GM10266 (cell line): Measurements from ENCODE around the gene PLA2G4B.

Experiments
- DNase-seq: peaks from one replicate; pipeline ENCODE4 v3.0.0; 2012; ENCODE audit errors: extremely low spot score
- TF ChIP-seq, protein P1 (sequence below): IDR thresholded peaks from 2 replicates; pipeline ENCODE4 v1.5.1; 2012; ENCODE audit warnings: mild to moderate bottlenecking, low read depth; ENCODE audit not compliant: control insufficient read depth, insufficient read depth; ENCODE audit errors: missing control alignments

PLA2G4B gene

DNA sequence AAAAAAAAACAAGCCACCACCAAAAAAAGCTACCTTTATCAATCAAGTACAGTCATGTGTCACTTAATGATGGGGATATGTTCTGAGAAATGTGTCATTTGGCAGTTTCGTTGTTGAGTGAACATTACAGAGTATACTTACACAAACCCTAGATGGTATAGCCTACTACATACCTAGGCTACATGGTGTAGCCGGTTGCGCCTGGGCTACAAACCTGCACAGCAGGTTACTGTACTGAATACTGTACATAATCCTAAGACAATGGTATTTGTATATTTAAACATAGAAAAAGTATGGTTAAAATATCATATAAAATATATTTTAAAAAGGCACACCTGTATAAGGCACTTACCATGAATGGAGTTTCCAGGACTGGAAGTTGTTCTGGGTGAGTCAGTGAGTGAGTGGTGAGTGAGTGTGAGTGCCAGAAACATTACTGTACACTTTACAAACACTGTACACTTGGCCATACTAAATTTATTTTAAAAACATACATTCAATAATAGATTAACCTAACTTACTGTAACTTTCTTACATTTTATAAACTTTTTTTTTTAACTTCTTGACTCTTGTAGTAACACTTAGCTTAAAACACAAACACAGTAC is 36.7 kb upstream of the PLA2G4B start:
- TF ChIP-seq, protein P1, sequence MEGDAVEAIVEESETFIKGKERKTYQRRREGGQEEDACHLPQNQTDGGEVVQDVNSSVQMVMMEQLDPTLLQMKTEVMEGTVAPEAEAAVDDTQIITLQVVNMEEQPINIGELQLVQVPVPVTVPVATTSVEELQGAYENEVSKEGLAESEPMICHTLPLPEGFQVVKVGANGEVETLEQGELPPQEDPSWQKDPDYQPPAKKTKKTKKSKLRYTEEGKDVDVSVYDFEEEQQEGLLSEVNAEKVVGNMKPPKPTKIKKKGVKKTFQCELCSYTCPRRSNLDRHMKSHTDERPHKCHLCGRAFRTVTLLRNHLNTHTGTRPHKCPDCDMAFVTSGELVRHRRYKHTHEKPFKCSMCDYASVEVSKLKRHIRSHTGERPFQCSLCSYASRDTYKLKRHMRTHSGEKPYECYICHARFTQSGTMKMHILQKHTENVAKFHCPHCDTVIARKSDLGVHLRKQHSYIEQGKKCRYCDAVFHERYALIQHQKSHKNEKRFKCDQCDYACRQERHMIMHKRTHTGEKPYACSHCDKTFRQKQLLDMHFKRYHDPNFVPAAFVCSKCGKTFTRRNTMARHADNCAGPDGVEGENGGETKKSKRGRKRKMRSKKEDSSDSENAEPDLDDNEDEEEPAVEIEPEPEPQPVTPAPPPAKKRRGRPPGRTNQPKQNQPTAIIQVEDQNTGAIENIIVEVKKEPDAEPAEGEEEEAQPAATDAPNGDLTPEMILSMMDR: no peak

DNA sequence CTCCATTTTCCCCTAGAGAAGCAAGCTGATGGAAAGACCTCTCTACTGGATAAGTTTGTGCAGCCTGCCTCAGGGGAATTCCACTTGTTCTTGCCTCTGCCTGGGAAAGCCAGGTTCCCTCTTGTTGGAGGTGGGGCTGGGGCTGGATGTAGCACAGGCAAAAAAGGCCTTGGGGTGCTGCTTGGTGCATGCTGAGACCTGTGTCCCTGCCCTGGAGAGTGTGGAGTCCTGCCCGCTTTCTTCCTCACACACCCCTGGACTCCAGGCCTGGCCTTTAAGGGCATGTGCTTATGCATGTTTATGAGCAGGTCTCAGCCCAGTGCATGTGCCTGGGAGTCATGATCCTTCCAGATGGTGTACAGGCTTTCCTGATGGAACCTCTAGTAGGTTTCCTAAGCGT is 34.3 kb upstream of the PLA2G4B start:
- no peak for DNase-seq
- TF ChIP-seq, protein P1: no peak

More for the DNA sequence above, 36.7 kb upstream of the PLA2G4B start:
- DNase-seq: no peak

DNA sequence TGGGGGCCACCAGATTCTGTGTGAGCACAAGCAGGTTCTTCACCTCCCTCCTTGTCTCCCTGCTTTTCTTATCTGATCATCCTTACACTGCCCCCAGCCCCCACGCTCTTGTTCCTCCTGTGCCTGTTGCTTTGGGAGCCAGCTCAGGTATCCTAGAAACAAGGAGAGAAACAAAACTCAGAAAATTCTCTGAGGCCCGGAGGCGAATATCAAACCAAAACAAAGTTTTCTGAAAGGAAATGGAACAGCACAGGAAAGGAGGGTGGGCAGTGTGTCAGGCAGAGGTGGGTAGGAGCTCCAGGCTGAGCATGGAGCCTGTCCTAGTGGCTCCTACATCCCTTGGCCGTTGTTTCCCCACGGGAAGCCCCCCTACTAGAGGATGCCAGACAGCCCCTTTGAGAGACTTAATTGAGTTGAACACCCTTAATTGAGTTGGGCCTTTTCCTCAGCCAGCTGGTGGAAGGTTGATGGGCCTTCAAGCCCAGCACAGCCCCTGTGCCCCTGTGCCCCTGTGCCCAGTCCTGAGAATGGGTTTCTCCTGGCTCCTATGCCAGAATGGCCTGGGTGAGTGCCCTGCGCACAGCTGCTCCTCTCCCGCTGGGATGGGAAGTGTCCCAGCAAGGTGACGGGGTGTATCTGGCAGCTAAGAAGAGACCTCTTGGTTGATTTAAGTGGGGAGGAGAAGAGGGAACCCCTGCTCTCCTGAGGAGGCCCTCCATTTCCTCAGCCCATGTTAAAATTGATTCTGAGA is 33.6 kb upstream of the PLA2G4B start:
- DNase-seq: no peak
- TF ChIP-seq, protein P1: no peak

DNA sequence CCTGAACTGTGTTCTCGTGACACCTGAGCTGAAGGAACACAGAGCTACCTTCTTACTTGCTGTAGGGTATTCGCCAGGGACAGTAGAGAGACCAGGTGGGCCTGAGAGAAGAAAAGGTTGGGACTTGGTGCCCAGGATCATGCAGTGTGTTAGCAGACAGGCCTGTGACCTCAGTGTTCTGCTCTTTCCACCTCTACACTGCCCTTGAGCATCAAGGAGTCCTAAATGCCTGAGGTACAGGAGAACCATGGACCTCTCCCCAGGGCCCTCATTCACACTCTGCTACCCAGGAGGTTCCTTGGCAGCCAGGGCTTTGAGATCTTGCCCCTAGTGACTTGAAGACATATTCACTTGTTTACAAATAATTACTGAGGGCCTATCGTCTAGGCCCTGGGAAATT is 32.9 kb upstream of the PLA2G4B start:
- TF ChIP-seq, protein P1: no peak
- no peak for DNase-seq

DNA sequence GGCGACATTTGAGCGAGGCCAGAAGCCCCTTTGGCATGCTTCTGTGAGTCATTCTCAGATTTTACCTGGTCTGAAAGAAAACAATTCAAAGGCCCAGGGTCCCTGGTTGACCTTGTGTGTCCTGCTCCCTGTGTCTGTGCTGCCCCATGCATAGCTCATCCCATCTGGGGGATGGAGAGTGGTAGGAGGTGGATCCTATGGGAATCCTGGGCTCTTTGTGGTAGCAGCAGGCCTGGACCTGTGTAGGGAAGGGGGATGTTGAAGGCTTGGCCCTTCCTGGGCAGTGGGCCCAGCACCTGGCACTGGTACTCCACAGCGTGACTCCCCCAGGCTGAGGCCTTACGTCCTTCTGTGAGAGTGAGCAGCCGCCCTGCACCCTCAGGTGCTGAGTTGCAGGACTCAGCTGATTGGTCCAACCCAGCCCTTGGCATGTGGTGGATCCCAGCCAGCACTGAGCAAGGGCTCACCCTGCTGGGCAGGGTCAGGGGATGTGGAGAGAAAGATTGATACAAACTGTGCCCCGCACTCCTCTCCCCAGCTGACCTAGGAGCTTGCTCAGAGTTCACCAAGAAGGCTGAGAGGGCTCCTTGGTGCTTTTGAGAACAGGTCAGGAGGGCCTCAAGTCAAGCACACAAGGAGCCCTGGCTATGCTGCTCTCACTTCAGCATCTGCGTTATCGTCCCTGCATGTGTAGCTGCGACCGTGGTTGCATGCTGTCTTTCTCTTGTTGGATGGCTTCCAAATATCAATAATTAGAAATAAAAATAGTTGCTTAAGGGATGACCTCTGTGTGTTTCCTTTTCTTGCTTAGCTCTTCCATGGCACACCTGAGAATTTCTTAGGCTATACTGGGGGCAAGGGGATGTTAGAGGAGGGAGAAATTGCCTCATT is 32.1 kb upstream of the PLA2G4B start:
- DNase-seq: no peak
- TF ChIP-seq, protein P1: no peak

DNA sequence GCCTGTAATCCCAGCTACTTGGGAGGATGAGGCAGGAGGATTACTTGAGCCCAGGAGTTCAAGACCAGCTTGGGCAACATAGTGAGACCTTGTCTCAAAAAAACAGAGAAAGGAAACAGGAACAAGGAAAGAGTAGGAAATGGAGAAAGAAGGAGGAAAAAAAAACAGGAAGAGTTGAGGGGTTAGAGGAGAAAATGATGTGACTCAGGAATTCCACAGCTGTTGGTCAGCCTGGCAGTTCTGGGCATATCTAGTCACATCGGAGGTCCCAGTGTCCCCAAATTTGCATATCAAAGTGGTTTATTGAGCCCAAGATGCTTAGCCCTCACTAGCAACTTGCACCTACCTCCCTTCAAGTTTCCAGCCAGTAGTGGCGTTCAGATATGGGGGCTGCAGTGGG is 29.5 kb upstream of the PLA2G4B start:
- DNase-seq: no peak
- TF ChIP-seq, protein P1: no peak
